Measurements from ENCODE around the gene LRP8.

LRP8 gene

GRCh38 chr1:53310847-53311681 lies 16.8 kb downstream of the LRP8 start:
- ChIA-PET POLR2A (ENCODE audit: low non-redundant PET) (no interaction called here), CTCF (no interaction called here)
- no peak for DNase-seq (ENCODE audit: low spot score)
- H3K27ac ChIP-seq: no peak overlapping the region
- no peak for TF ChIP-seq CTCF (conservative IDR thresholded peaks at IDR 0.05; ENCODE audit: low read depth)

- CTCF ChIA-PET: interaction anchor here (0.6 kb wide), 2 partner anchors 17 to 32 kb away, joined by 3 read pairs; no protein-coding TSS in a partner anchor
Measured at GRCh38 chr1:53309802-53310201, 18.1 kb downstream of the LRP8 start.

GRCh38 chr1:53308506-53308905 lies 19.4 kb downstream of the LRP8 start:
- CTCF ChIA-PET: no interaction called here
- POLR2A ChIA-PET (ENCODE audit: low non-redundant PET): no interaction called here
- no peak for DNase-seq (ENCODE audit: low spot score)
- no peak for TF ChIP-seq CTCF (conservative IDR thresholded peaks at IDR 0.05; ENCODE audit: low read depth)
- peak overlapping the region; percentile 17 for H3K27ac ChIP-seq

More at GRCh38 chr1:53309802-53310201, 18.1 kb downstream of the LRP8 start:
- H3K27ac ChIP-seq: peak overlapping the region; percentile 17
- POLR2A ChIA-PET (ENCODE audit: low non-redundant PET): no interaction called here
- DNase-seq (ENCODE audit: low spot score): no peak
- TF ChIP-seq CTCF (conservative IDR thresholded peaks at IDR 0.05; ENCODE audit: low read depth): no peak

- peak overlapping the region; percentile 45 for H3K27ac ChIP-seq
- ChIA-PET POLR2A (ENCODE audit: low non-redundant PET) (no interaction called here), CTCF (no interaction called here)
- no peak for DNase-seq (ENCODE audit: low spot score)
- TF ChIP-seq CTCF (conservative IDR thresholded peaks at IDR 0.05; ENCODE audit: low read depth): no peak
Measured at GRCh38 chr1:53307037-53307436, 20.8 kb downstream of the LRP8 start.

- ChIA-PET CTCF (interaction anchor here (1.1 kb wide), 1 partner anchor 28 kb away, joined by 3 read pairs; no protein-coding TSS in a partner anchor), POLR2A (ENCODE audit: low non-redundant PET) (interaction anchor here (0.6 kb wide), 1 partner anchor 28 kb away, joined by 3 read pairs; no protein-coding TSS in a partner anchor)
- TF ChIP-seq CTCF (conservative IDR thresholded peaks at IDR 0.05; ENCODE audit: low read depth): no peak
- peak overlapping the region; percentile 45 for H3K27ac ChIP-seq
- DNase-seq (ENCODE audit: low spot score): no peak
Measured at GRCh38 chr1:53306168-53306567, 21.7 kb downstream of the LRP8 start.

GRCh38 chr1:53305650-53306049 lies 22.2 kb downstream of the LRP8 start:
- peak overlapping the region; percentile 45 for H3K27ac ChIP-seq
- CTCF ChIA-PET: interaction anchor here (1.1 kb wide), 1 partner anchor 27 kb away, joined by 3 read pairs; no protein-coding TSS in a partner anchor
- POLR2A ChIA-PET (ENCODE audit: low non-redundant PET): interaction anchor here (0.6 kb wide), 1 partner anchor 27 kb away, joined by 3 read pairs; no protein-coding TSS in a partner anchor
- DNase-seq (ENCODE audit: low spot score): no peak
- TF ChIP-seq CTCF (conservative IDR thresholded peaks at IDR 0.05; ENCODE audit: low read depth): no peak

All from RWPE1 (cell line).